ENCODE measurements around the gene C11orf24.

Gene C11orf24

GRCh38 chr11:68215524-68216170 lies 56.1 kb downstream of the C11orf24 start:
- H3K4me3 ChIP-seq (ENCODE audit: low read depth, low read length): no peak overlapping the region
- no peak for TF ChIP-seq CTCF (IDR thresholded peaks at IDR 0.05; ENCODE audit: low read depth, low read length)

GRCh38 chr11:68215087-68215445 lies 56.7 kb downstream of the C11orf24 start:
- no peak overlapping the region for H3K4me3 ChIP-seq (ENCODE audit: low read depth, low read length)

GRCh38 chr11:68214173-68215086 lies 57.3 kb downstream of the C11orf24 start:
- peak overlapping the region; percentile 67 for H3K4me3 ChIP-seq (ENCODE audit: low read depth, low read length)
- no peak for TF ChIP-seq CTCF (IDR thresholded peaks at IDR 0.05; ENCODE audit: low read depth, low read length)

More at GRCh38 chr11:68215087-68215445, 56.7 kb downstream of the C11orf24 start:
- no peak for TF ChIP-seq CTCF (IDR thresholded peaks at IDR 0.05; ENCODE audit: low read depth, low read length)

GRCh38 chr11:68213555-68214172 lies 58.1 kb downstream of the C11orf24 start:
- no peak for TF ChIP-seq CTCF (IDR thresholded peaks at IDR 0.05; ENCODE audit: low read depth, low read length)
- H3K4me3 ChIP-seq (ENCODE audit: low read depth, low read length): peak overlapping the region; percentile 67

GRCh38 chr11:68213135-68213515 lies 58.6 kb downstream of the C11orf24 start, which contains the start of gene KMT5B:
Gene KMT5B, minus strand, starts transcription at chr11:68213296. Its CDS starts 23,220 bp downstream, at chr11:68190076.
- peak within 1 kb of the TSS; percentile 90 for H3K4me3 ChIP-seq (ENCODE audit: low read depth, low read length)
- TF ChIP-seq CTCF (IDR thresholded peaks at IDR 0.05; ENCODE audit: low read depth, low read length): no peak

GRCh38 chr11:68212421-68213134 lies 59.2 kb downstream of the C11orf24 start:
- TF ChIP-seq CTCF (IDR thresholded peaks at IDR 0.05; ENCODE audit: low read depth, low read length): no peak
- H3K4me3 ChIP-seq (ENCODE audit: low read depth, low read length): peak overlapping the region; percentile 90
